CD4-positive, alpha-beta T cell treated with Interleukin-1 beta for 1 hour (primary cell): Measurements from ENCODE around the gene MSS51.

Source experiments
- DNase-seq, 2 donors: peaks; one replicate each; pipeline ENCODE4 v3.0.0-alpha.2; 2020 to 2022

The MSS51 gene

DNA sequence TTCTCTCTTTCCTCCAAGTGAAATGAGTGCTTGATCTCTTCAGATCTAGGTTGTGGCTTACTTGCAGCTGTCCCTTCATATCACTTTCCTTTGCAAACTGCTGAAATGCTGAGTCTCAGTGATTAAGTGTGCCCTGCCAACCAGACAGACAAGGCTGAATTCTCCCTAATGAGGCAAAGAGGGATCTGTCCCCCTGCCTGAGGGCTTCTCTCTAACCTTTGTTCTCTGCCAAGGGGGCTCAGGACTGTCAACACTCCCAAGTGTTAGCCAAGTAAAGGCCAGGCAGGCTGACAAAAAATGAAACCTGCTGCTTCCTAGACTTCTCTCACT is at the start of gene MSS51:
Gene MSS51, minus strand, starts transcription at position 24 of the 330 bp plus-strand sequence. CDS start 5,277 bp downstream, outside the sequence.
- DNase-seq = no peak

DNA sequence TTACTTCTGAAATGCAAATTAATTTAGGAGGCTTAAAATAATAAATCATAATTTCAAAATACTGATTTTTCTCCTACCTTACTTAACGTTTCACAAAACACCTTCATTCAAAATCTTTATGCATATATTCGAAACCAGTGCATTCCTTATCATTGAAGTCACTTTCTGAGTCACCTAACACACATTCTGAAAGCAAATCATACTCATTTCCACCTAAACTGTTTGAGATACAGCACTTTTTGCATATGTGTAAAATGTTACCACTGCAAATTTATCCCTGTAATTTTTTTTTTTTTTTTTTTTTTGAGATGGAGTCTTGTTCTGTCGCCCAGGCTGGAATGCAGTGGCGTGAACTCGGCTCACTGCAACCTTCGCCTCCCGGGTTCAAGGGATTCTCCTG is 46.8 kb upstream of the MSS51 start:
- DNase-seq = no peak

DNA sequence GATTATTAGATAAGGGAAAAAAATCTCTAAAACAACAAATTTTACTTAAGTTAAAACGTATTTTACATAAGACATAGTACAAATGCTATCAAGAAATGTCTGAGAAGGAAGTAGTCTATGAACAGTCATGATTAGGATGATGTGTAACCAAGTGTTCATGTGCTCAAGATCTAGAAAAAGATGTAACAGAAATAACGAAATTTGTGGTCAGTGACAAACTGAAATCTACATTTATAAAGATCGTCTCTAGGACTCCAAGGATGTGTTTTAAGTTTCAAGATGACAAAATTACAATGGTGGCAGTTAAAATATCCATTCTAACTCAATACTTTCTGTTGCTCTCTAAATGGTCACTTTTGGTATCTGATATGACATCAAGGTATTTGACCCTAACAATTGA is 45.3 kb upstream of the MSS51 start:
- no peak for DNase-seq

DNA sequence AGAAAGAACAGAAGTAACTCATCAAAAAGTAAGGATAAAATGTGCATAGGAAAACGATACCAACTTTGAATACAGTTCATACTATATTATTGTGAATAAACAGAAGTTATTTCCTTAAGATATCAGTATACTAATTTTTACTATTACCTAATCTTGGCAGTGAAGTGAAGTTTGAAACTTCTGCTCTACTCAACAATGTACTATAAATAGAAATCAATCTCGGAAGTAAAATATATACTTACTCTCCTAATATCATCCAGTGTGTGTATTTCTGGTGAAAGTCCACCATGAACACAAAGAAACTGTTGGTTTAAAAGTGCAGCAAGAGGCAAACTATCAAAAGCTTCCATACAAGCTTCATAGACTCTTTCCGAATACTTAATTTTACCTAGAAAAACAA is 37.9 kb upstream of the MSS51 start:
- DNase-seq = no peak

DNA sequence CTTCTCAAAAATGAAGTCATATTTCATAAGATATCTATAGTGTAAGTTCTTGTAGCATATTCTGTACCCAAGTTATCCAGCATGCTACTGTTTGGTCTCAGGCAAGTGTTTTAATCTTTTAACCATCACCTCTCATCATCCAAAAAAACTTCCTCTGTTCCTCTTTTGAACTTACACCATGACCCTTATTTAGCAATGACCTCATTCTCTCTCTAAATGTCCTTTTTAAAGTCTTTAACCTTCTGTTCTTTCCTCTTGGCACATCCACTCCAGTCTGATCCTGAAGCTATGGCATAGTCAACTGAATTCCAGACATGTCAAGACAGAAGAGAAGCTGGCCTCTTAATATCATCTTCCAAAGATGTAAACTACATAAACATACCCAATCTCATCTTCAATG is 36.2 kb upstream of the MSS51 start:
- DNase-seq = no peak

DNA sequence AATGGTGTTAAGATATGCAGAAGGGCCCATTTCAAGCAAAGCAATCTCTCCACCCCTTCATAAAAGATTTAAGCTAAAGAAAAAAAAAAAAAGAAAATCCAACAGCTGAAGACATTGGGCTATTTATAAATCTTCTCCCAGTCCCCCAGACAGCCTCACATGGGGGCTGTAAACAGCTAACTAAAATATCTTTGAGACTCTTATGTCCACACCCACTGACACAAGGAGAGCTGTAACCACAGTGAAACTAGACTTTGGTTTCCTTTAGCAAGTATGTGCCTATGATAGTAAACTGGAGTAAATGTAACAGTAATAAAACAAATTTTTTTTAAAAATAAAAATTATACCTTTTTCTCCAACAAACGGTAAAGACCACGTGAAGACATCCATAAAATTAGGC is 33.8 kb upstream of the MSS51 start:
- no peak for DNase-seq

DNA sequence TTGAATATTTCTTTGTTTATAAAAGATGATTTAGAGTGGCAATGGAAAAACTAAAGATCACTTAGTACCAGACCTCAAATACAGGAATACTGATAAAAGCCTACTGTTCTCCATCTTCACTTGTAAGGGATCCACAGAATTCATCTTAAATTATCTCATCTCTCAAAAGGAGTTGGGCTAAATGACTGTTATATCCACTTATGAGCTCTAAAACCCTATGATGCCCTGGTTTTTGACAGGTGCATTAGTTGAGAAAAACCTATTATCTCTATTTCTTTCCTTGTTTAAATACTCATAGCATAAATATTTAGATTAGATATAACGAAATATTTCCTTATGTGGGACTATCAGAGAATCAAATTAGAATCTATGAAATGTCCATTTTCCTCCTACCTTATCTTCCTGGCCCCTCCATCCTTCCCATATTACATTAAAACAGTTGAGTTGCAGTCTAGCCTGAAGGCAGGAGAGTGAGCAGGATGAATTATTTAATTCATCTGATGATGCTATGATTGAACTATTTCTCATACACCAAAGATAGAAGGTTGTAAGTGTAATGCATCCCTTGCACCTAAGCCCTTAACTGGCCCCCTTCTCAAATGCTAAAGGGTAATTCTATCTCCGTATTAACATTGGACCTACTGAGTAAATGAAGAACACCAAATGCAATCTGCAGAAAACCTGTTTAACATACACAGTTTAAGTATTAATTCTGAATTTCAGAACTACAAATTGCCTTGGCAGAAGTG is 32.8 kb upstream of the MSS51 start:
- no peak for DNase-seq

DNA sequence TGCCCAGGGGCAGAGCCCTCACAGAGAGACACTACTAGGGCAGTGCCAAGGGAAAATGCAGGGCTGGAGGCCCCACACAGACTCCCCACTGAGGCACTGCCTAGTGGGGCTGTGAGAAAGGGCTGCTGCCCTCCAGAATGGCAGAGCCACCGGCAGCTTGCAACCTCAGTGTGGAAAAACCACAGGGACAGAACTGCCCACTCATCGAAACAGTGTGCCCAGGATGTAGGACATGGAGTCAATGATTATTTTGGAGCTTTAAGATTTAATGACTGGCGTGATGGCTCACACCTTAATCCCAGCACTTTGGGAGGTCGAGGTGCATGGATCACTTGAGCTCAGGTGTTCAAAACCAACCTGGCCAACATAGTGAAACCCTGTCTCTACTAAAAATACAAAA is 27.5 kb upstream of the MSS51 start:
- DNase-seq = no peak

DNA sequence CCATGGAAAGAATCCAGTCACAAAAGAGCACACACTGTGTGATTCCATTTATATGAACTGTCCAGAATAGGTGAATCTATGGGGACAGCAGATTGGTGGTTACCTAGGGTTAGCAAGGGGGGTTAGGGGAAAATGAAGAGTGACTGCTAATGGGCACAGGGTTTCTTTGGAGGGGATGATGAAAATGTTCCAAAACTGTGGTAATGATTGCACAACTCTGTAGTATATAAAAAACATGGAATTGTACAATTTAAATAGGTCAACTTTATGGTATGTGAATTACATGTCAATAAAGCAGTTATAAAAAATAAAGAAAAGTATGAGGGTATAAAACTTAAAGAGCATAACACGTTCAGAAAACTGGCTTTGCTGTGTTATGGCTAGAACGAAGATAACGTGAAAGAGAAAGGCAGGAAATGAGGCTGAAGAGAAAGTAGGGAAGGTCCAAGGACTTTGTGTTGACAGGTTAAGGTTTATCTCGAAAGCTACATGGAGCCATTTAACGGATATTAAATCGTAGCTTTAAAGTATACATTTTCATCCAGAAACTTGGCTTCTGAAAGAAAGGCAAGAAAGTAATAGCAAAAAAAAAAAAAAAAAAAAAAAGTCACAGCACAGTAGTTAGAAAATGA is 26.4 kb upstream of the MSS51 start:
- DNase-seq = no peak

DNA sequence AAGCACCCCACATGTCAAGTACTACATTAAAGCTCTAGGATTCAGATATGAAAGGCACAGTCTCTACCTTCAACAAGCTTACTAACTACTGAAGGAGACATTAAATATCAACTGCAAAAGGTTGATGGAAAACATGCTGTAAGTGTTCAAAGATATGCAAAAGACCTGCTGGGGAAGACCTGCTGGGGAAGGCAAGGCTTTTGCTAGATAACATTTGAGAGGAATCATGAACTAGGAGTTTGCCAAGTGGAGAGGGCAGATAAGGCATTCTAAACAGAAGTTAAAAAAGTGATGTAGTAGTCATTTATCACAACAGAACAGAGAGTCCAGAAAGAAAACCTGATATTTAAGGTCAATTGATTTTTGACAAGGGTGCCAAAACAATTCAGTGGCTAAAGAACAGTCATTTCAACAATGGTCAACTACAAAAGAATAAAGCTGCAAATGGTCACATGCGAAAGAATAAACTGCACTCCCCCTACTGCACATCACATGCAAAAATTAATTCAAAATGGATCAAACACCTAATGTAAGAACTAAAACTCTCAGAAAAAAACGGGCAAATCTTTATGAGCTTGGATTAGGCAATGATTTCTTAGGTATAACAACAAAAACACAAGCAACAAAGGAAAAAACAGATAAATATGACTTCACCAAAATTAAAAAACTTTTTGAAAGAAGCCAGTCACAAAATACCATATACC is 23.0 kb upstream of the MSS51 start:
- no peak for DNase-seq

DNA sequence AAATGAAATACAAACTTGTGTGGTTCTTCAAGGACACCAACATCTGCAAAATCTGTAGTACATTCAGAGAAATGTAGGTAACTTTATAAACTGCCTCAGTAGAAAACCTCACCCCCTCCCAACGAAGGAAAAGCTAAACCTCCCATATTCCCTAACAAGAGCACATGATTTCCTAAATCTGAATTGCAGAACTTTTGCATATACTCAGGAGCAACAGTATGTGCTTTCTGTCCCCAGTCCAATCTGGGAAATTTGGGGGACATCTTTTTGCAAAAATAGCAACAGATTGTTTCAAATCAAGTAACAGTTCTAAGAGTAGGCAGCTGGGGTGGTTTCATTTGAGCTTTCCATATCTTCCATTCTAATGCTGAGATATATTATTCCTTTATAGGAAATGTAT is 15.8 kb upstream of the MSS51 start:
- DNase-seq = no peak

DNA sequence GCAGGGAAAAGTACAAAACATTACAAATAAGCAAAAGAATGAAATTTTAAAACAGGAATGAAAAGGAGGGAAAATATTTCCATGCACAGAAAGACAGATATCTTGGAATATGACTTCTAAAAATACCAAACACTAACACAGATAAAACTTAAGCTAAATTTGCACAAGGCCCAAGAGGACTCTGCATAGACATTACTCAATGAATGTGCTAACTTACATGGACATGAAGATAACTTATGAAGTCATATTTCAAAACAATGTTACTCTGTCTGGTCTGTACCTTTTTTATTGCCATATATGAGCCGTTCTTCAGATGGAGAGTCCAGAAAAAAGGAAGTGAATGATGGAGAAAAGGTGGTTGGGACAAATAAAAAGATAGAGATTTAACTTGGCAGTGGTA is 15.0 kb upstream of the MSS51 start:
- DNase-seq = no peak

DNA sequence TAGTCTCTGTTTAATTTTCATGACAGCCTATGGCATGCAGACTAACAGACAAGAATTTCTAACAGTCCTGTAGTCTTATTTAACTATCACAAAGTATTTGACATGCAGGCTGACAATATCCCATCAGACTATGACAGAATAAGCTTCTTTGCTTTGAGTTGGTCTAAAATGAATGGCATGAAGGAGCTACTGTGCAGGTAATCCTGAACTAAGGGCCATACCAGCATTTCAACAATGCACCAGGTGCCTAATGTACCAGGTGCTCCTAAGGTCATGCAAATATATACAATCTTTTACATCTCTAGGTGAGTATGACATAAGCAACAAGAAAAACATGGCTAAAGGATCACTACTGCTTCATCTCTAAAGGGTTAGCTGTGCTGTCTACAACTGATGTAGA is 13.6 kb upstream of the MSS51 start:
- no peak for DNase-seq

DNA sequence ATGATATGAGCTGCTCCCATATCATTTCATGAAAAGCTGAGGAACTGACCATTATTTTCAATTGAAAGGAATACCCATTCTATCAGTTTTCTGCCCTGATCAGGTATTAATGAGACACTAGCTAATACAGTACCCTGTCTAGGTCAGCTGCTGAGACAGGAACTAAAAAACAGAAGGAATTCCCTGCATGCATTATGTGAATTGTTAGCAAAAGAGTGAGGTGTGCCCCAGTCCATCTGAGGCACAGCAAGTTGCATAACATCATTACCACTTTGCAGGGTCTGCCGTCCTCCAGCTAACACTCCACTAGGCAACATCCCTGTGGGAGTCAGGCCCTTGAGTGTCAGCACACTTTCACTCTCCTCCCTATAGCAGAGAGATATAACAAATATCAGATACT is 11.1 kb upstream of the MSS51 start:
- DNase-seq = no peak

DNA sequence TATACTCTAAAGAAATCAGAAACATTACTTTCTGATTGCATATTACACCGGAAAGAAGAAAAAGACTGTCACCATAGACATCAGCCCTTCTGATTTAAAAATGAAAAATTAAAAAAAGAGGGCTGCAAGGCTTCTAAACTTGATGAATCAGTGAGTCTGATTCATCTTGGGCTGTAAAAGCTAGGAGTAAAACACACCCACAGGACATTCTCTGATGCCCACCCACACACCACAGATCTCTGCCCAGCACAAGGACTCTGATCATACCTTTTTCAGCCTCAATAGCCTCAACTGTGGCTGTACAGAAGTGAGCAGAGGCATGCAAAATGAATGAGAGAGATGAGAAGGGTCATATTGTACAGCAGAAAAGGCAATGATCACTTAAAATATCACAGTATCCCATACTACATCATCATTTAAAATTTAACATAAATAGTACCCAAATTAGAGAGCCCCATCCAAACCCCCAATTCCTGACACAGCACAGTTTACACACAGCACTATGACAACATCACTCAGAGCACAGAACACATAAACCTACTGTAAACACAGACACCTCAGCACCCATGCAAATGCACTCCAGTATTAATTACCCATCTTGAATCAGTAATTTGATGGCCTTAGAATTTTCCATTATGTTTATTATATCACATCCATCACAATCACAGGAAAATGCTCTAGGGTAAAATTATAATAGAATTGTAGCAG is 6.4 kb upstream of the MSS51 start:
- no peak for DNase-seq

DNA sequence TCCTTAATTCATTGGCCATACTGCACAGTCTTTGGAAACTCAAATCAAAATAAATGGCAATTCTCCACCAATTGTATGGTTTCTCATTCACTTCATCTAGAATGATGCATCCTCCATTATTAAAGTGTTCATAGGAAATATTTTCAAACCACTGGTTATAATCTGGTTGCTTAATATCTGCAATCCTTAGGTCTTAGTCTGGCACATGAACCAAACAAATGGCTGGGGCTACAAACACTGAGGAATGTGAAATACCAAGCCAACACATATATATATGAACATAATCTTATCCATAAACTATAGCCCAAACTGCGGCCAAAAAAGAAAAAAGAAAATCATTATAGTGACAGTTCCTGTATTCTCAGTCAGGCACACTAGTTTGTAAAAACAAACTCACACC is 5.7 kb upstream of the MSS51 start:
- DNase-seq = no peak

DNA sequence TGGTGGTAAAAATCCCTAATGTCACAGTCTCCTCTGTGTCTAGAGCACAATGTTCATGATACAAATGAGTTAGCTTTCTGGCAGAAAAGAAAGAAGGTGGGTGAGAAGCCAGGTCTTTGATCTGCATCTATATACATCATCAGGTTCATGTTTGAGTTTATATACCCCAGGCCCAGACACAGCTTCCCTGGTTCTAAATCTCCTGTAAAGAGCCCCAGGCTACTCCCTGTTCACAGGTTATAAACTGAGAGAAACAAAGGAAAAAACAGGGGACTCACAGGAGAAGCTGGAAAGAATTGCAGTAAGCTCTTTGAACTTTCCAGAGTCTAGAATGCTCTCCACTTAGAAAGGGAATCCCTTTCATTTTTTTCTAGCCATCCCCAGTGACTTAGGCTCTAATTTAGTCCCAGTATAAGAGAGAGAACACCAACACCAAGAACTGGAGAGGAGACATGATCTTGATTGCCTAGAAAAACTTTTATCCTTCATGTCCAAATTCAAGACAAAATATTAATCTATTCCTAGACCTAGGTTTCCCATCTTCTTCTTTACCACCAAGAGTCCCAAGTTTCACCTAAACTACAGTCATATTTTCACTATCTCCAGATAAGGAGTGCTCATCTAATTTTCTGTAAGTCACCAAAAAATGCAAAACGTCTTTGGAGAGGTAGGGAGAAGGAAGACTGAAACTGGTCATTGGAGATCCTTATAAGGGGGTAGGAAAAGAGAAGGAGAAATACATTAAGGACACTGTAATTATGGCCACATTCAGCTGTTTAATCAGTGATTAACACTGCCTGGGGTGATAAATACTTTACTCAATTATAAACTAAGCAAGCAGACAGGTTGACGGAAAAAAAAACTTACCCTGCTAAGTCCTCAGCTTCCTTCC is 469 bp downstream of the MSS51 start:
- DNase-seq = no peak

DNA sequence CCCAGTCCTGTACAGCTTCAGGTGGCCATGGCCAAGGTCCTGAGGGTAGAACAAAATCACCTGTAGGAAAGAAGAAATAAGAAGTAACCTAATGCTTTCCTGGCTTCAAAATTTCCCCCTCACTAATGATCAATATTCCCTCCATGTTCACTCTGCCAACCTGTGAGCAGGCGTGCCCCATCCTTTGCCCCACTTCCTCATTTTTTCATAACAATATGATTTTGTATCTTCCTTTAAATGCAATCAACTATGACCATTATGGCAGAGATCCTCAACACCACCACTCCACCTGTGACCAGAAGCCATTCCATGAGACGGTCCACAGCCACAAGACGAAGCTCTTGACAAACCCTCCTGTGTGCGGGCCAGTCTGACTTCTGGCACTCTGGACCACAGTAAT is 7.0 kb downstream of the MSS51 start:
- DNase-seq = no peak

DNA sequence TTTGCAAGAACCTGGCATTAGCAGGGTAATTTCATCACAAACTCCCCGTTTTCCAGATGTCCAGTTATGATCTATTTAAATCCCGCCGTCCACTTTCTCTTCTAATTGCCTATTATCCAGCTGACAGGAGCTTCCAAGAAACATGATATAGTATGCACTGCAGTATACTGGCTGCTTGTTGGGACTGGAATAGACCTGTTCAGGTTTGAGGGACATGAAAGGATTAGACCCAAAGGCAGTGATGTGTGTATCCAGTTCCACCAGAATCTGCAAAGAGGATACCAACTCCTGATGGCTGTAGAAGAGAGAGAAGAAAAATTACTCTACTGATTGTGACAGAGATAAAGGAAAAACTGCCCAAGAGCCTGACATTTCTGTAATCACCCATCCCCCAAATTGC is 8.9 kb downstream of the MSS51 start:
- DNase-seq = no peak

DNA sequence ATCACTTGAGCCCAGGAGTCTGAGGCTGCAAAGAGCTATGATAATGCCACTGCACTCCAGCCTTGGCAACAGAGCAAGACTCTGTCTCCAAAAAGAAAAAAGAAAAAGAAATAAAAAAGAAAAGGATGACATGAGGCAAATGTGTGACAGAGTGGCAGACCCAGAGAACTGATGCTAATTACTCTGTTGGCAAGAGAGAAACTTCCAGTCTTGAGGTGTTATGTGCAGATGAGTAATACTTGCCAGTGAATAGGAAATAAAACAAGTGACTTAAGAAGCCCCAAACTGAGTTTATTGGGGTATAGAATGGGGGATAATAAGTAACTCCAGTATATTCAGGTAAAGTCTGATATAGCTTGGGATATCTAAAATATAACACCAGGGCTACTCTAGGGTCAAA is 10.1 kb downstream of the MSS51 start:
- no peak for DNase-seq

DNA sequence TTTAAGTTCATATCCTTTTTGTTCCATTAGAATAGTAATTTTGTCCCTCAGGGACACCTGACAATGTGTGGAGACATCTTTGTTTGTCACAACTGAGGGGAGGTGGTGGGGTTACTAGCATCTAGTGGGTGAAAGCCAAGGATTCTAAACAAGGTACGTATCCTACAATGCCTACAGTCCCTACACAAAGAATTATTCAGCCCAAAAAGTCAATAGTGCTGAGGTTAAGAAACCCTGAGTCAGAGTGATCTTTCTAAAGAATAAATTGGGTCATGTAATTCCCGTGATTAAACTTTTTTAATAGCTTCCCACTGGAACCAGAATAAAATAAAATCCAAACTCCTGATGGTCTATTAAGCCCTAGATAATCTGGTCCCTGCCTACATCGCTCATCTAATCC is 16.8 kb downstream of the MSS51 start:
- DNase-seq = no peak

DNA sequence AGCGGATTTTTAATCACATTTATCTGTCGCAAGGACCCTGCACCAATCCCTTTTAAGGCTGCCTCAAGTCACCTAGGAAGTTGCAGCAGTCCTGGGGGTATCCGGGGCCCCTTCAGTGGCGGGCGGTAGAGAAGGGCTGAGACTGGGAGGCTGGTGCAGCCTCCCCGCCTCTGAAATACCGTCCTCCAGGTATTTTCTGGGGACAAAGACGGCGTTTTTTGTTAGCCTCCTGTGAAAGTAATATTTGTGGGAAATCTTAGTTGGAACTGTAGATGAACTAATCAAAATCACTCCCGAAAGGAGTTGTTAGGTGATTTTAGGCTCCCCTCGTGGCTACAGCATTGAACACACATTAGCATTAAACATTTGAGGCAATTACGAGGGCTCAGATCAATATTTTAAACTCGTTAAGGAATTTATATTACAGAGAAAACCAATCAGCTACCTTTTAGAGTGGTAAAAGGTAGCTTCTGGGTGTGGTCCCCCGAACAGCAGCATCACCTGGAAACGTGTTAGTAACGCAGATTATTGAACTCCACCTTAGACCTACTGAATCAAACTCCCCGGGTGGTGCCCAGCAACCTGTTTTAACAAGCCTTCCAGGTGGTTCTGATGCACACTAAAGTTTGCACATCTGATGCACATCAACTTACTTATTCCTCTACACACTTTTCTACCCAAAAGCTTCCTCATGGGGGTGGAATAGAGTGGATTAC is 19.0 kb downstream of the MSS51 start:
- DNase-seq = peak in 1 of 2 donors; percentile 14
